Heart right ventricle (tissue), 16 donors: ENCODE results near the gene ENTPD1. TPM values are rescaled to one million over a fixed set of nuclear protein-coding genes. Genes with fewer than 3 reads are reported as not detected.

Source experiments
- ATAC-seq, 8 donors: fragments of 200-7000 bp; cut with Tn5 transposase; one replicate each; pipeline ENCODE4 v1.9.1; 2020; ENCODE audit warnings: mild to moderate bottlenecking in 8 of 8, moderate library complexity in 8 of 8, moderate number of reproducible peaks in 1 of 8
- DNase-seq, 2 donors: peaks; one replicate each; pipeline ENCODE4 v3.0.0-alpha.2; 2020
- H3K27ac ChIP-seq, 10 donors: fragments of 200-600 bp; sonication (generic) in 2 of 10; one replicate each; pipeline versions ENCODE4 v1.5.0 to v1.8.0; 2020 to 2022; ENCODE audit warnings: mild to moderate bottlenecking in 3 of 10
- H3K27me3 ChIP-seq, 7 donors: fragments of 200-600 bp; one replicate each; pipeline ENCODE4 v1.8.0; 2021 to 2022; ENCODE audit warnings: mild to moderate bottlenecking in 2 of 7
- H3K36me3 ChIP-seq, 9 donors: fragments of 200-600 bp; sonication (generic) in 1 of 9; one replicate each; pipeline versions ENCODE4 v1.5.0 to v1.8.0; 2020 to 2022; ENCODE audit warnings: mild to moderate bottlenecking in 2 of 9
- H3K4me1 ChIP-seq, 9 donors: fragments of 200-600 bp; sonication (generic) in 1 of 9; one replicate each; pipeline versions ENCODE4 v1.5.0 to v1.8.0; 2020 to 2022; ENCODE audit warnings: mild to moderate bottlenecking in 4 of 9
- H3K4me3 ChIP-seq, 10 donors: fragments of 200-600 bp; sonication (generic) in 2 of 10; one replicate each; pipeline versions ENCODE4 v1.5.0 to v1.8.0; 2020 to 2022; ENCODE audit warnings: mild to moderate bottlenecking in 7 of 10, moderate library complexity in 2 of 10
- H3K9me3 ChIP-seq, 11 donors: fragments of 200-600 bp in 10 of 11; sonication (generic) in 2 of 11; one replicate each; pipeline versions ENCODE4 v1.5.0 to v1.8.0; 2013 to 2022; ENCODE audit warnings: mild to moderate bottlenecking in 2 of 11, control low read depth in 1 of 11, moderate library complexity in 1 of 11
- CTCF ChIP-seq, 9 donors: fragments of 200-600 bp; sonication (generic) in 2 of 9; IDR thresholded peaks; one replicate each; pipeline versions ENCODE4 v1.5.0 to v1.8.0; 2021 to 2022; ENCODE audit warnings: antibody characterized with exemption in 9 of 9, mild to moderate bottlenecking in 5 of 9, moderate library complexity in 1 of 9
- WGBS, 2 donors: extraction: QIAGEN DNeasy Blood & Tissue Kit; methylation state at CpG; one replicate each; pipeline ENCODE4 v1.1.7; 2013; ENCODE audit warnings: inconsistent platforms in 1 of 2; 5-methylcytosine and 5-hydroxymethylcytosine counted together
- intact Hi-C, 10 donors: fragments of 100-400 bp; cut with DNase I; formaldehyde crosslinking; loops; one replicate each; pipeline versions ENCODE4 v1.11.1 to v1.14.2; 2022
- polyA plus RNA-seq, 2 donors: library from polyadenylated mRNA; stranded (reverse); fragments of 200-250 nt; gene quantifications; one replicate each; pipeline ENCODE4 v1.2.3, GENCODE V29; 2013
- total RNA-seq, 10 donors: library from RNA; stranded (reverse); fragmentation: NEBNext Ultra II Directional in 3 of 10; extraction: Animal tissue kit (Norgen Biotek cat#: 25700) in 3 of 10; gene quantifications; one replicate each; pipeline versions ENCODE4 v1.2.1 to v1.2.4, GENCODE V29; 2021 to 2023
- donor health status: Arrhythmogenic right ventricular cardiomyopathy.
- donor health status: ischemic (EF 13 %, LVEDD 7.1; RV severe dilation, severe dysfunction).
- donor health status: healthy with polysubstance abuse.
- donor health status: DM: no; HTN: yes; CAD: no.
- donor health status: DM: no; HTN: no; CAD: no.
- donor health status: ischemic (EF 25% LVEDD 6.9; RV normal size, moderate dysfunction).
- donor health status: ischemic (EF 25% LVEDD 5.7; RV mildly dilated, moderate dysfunction).
- donor health status: healthy.
- donor health status: DM: yes; HTN: yes; CAD: no.
- donor health status: Ischemic cardiomyopathy.
- donor health status: ischemic (EF 35%, LVEDD 5.7; RV mildly dilated, moderate dysfunction).
- donor health status: nonischemic (EF 11% LVEDD 7.7; RV severe dilation, severe dysfunction).
- donor health status: DM: yes; HTN: yes; CAD: no.
- donor health status: PGD.
- donor health status: ischemic (EF 29% LVEDD 5.4; RV normal size, mild dysfunction).
- donor health status: nonischemic (EF 23%, LVEDD 6.1; RV moderate dilation, normal function).

The ENTPD1 gene
- total and polyA plus RNA-seq, 12 donors: 4.2 to 13.0 (median 9.1) TPM

GRCh38 chr10:95865814-95866466, 110.0 kb downstream of the ENTPD1 start:
- peaks cover 0 to 6% (median 0%) of the 10 kb centered on the region in 9 donors for H3K4me1 ChIP-seq
- H3K9me3 ChIP-seq: no peaks in the 10 kb centered on the region
- intact Hi-C loops: loop anchor here in 6 of 10 donors (1.0 to 5.0 kb wide), 3 partner anchors 171 to 174 kb away; partner anchors contain the start of gene TCTN3 (in 4 of the 6)
- 87 to 91% methylated on average over 6 of the region's 6 CpGs for WGBS, 2 donors
- H3K27ac ChIP-seq: no peak overlapping the region
- no peak for TF ChIP-seq CTCF (IDR thresholded peaks at IDR 0.05)
- H3K4me3 ChIP-seq: no peak overlapping the region
- no peak for DNase-seq
- H3K36me3 ChIP-seq: peaks cover 0 to 81% (median 6%) of the 10 kb centered on the region in 9 donors
- no peak for ATAC-seq
- no peaks in the 10 kb centered on the region for H3K27me3 ChIP-seq

- intact Hi-C loops: loop anchor here in 5 of 10 donors (2.0 to 5.0 kb wide), 2 partner anchors 172 to 174 kb away; partner anchors contain the start of gene TCTN3 (in 4 of the 5)
- peaks cover 0 to 81% (median 6%) of the 10 kb centered on the region in 9 donors for H3K36me3 ChIP-seq
- WGBS, 2 donors: 90 to 94% methylated on average over 2 of the region's 2 CpGs
These were observed 110.5 kb downstream of the ENTPD1 start for GRCh38 chr10:95866467-95866842.

GRCh38 chr10:95867866-95868265, 111.9 kb downstream of the ENTPD1 start:
- WGBS, 2 donors: 94 to 95% methylated on average over 4 of the region's 4 CpGs
- Histone ChIP-seq H3K27me3 (no peaks in the 10 kb centered on the region), H3K36me3 (peaks cover 0 to 83% (median 6%) of the 10 kb centered on the region in 9 donors), H3K4me3 (no peak overlapping the region), H3K9me3 (no peaks in the 10 kb centered on the region), H3K27ac (no peak overlapping the region), H3K4me1 (peaks cover 0 to 6% (median 0%) of the 10 kb centered on the region in 9 donors)
- intact Hi-C loops: loop anchor here in 5 of 10 donors (2.0 to 5.0 kb wide), 2 partner anchors 173 to 176 kb away; partner anchors contain the start of gene TCTN3 (in 4 of the 5)
- DNase-seq (no peak), ATAC-seq (no peak)
- no peak for TF ChIP-seq CTCF (IDR thresholded peaks at IDR 0.05)

More at GRCh38 chr10:95866467-95866842, 110.5 kb downstream of the ENTPD1 start:
- ATAC-seq (no peak), DNase-seq (no peak)
- Histone ChIP-seq H3K4me1 (peaks cover 0 to 6% (median 0%) of the 10 kb centered on the region in 9 donors), H3K4me3 (no peak overlapping the region), H3K27me3 (no peaks in the 10 kb centered on the region), H3K27ac (no peak overlapping the region), H3K9me3 (no peaks in the 10 kb centered on the region)
- no peak for TF ChIP-seq CTCF (IDR thresholded peaks at IDR 0.05)

- intact Hi-C loops: no loop called here
- Histone ChIP-seq H3K27ac (no peak overlapping the region), H3K4me1 (no peaks in the 10 kb centered on the region), H3K4me3 (no peak overlapping the region), H3K36me3 (peaks cover 0 to 97% (median 10%) of the 10 kb centered on the region in 9 donors), H3K27me3 (no peaks in the 10 kb centered on the region), H3K9me3 (no peaks in the 10 kb centered on the region)
- no peak for ATAC-seq
- 44 to 98% methylated on average over 2 of the region's 2 CpGs for WGBS, 2 donors
- no peak for DNase-seq
- no peak for TF ChIP-seq CTCF (IDR thresholded peaks at IDR 0.05)
These were observed 116.3 kb downstream of the ENTPD1 start for GRCh38 chr10:95872158-95872711.
